Measurements from ENCODE around the gene PI4KB. TPM values are rescaled to one million over a fixed set of nuclear protein-coding genes. Genes with fewer than 3 reads are reported as not detected.
"Not testable (repeated sequence)": the region's sequence is repeated elsewhere in the genome, so short reads cannot be mapped to it uniquely, and the experiment has no call there.

The PI4KB gene
- 46.8 TPM for total RNA-seq
- long read RNA-seq, transcript PI4KB-203 (11 exons, 3,934 nt) = major isoform, 6 of 105 reads
- long read RNA-seq, partial matches to known transcripts = 70 of 105 reads
- long read RNA-seq, other reads (novel, unspliced or antisense) = 25 of 105 reads

GRCh38 chr1:151327223-151327902, at the start of gene PI4KB:
PI4KB (minus strand) TSS chr1:151327416; CDS start chr1:151316481, 10,935 bp downstream.
- intact Hi-C loops (cut with micrococcal nuclease) = no loop called here
- ATAC-seq = peak; percentile 98
- DNase-seq = peak; percentile 88

- DNase-seq (no peak), ATAC-seq (no peak)
- intact Hi-C loops (cut with micrococcal nuclease) = no loop called here
These were observed 46.0 kb upstream of the PI4KB start for GRCh38 chr1:151373196-151373595.

GRCh38 chr1:151372058-151372934, 45.1 kb upstream of the PI4KB start, which contains the start of gene SELENBP1:
SELENBP1 (minus strand) TSS chr1:151372705; CDS start chr1:151372641, 64 bp downstream.
- intact Hi-C loops (cut with micrococcal nuclease) = no loop called here
- ATAC-seq (peak; percentile 90), DNase-seq (peak; percentile 88)

GRCh38 chr1:151371370-151372057, 44.3 kb upstream of the PI4KB start:
- intact Hi-C loops (cut with micrococcal nuclease) = no loop called here
- ATAC-seq = peak; percentile 58
- DNase-seq = peak; percentile 83

- peak; percentile 78 for DNase-seq
- ATAC-seq = peak; percentile 33
- intact Hi-C loops (cut with micrococcal nuclease) = no loop called here
These were observed 43.1 kb upstream of the PI4KB start for GRCh38 chr1:151370211-151370911.

- intact Hi-C loops (cut with micrococcal nuclease) = no loop called here
- peak; percentile 30 for DNase-seq
- no peak for ATAC-seq
These were observed 42.4 kb upstream of the PI4KB start for GRCh38 chr1:151369621-151370048.

- intact Hi-C loops (cut with micrococcal nuclease) = no loop called here
- DNase-seq = no peak
- ATAC-seq = no peak
These were observed 42.0 kb upstream of the PI4KB start for GRCh38 chr1:151369302-151369610.

GRCh38 chr1:151368393-151369301, 41.4 kb upstream of the PI4KB start:
- intact Hi-C loops (cut with micrococcal nuclease) = no loop called here
- DNase-seq (no peak), ATAC-seq (no peak)

- ATAC-seq (peak; percentile 12), DNase-seq (peak; percentile 53)
- intact Hi-C loops (cut with micrococcal nuclease) = no loop called here
These were observed 40.6 kb upstream of the PI4KB start for GRCh38 chr1:151367658-151368392.

- DNase-seq = no peak
- intact Hi-C loops (cut with micrococcal nuclease) = no loop called here
- no peak for ATAC-seq
These were observed 37.8 kb upstream of the PI4KB start for GRCh38 chr1:151364996-151365395.

- DNase-seq (no peak), ATAC-seq (no peak)
- intact Hi-C loops (cut with micrococcal nuclease) = no loop called here
These were observed 35.3 kb upstream of the PI4KB start for GRCh38 chr1:151362308-151363155.

- intact Hi-C loops (cut with micrococcal nuclease) = no loop called here
- ATAC-seq (no peak), DNase-seq (no peak)
These were observed 34.7 kb upstream of the PI4KB start for GRCh38 chr1:151361883-151362282.

GRCh38 chr1:151356696-151357095, 29.5 kb upstream of the PI4KB start:
- no peak for ATAC-seq
- intact Hi-C loops (cut with micrococcal nuclease) = no loop called here
- DNase-seq = no peak

GRCh38 chr1:151352021-151352718, 25.0 kb upstream of the PI4KB start:
- ATAC-seq = no peak

GRCh38 chr1:151350323-151350722, 23.1 kb upstream of the PI4KB start:
- ATAC-seq; intact Hi-C loops (cut with micrococcal nuclease); DNase-seq: not testable (repeated sequence)

More at GRCh38 chr1:151352021-151352718, 25.0 kb upstream of the PI4KB start:
- intact Hi-C loops (cut with micrococcal nuclease) = no loop called here
- no peak for DNase-seq

Data from left ventricle myocardium superior (tissue), 1 donor.